Hair follicle dermal papilla cell (primary cell): ENCODE data around the gene ZNF646. TPM values are rescaled to one million over a fixed set of nuclear protein-coding genes. Genes with fewer than 3 reads are reported as not detected.

Experiments used
- total RNA-seq: library from RNA; depleted of rRNA; stranded (reverse); fragments of >200 nt; gene quantifications from 2 replicates; pipeline ENCODE4 v1.2.3, GENCODE V29; 2012

The ZNF646 gene
- total RNA-seq, result 19.6 and 20.4 TPM in 2 replicates

GRCh38 chr16:31073970-31074813, at the start of gene ZNF646, which contains the start of gene ZNF668:
ZNF646 (plus strand) TSS chr16:31074422; CDS start chr16:31076325, 1,903 bp downstream.
ZNF668 (minus strand) TSS chr16:31074240; CDS start chr16:31064459, 9,781 bp downstream.

GRCh38 chr16:31032736-31033708, 41.2 kb upstream of the ZNF646 start, which contains the start of gene STX4:
STX4 (plus strand) TSS chr16:31033558; CDS start chr16:31033806, 248 bp downstream.

GRCh38 chr16:31088459-31089183, 14.4 kb downstream of the ZNF646 start, which contains the start of gene PRSS53:
PRSS53 (minus strand) TSS chr16:31088943; CDS start chr16:31088809, 134 bp downstream.

GRCh38 chr16:31094424-31095120, 20.4 kb downstream of the ZNF646 start, which contains the start of gene VKORC1:
VKORC1 (minus strand) TSS chr16:31094797; CDS start chr16:31094729, 68 bp downstream.

GRCh38 chr16:31108035-31108793, 34.0 kb downstream of the ZNF646 start, which contains the start of gene BCKDK:
BCKDK (plus strand) TSS chr16:31108386; CDS start chr16:31109224, 838 bp downstream.

GRCh38 chr16:31117384-31118222, 43.4 kb downstream of the ZNF646 start, which contains the start of gene KAT8:
KAT8 (plus strand) TSS chr16:31117664; CDS start chr16:31117682, 18 bp downstream.

Other genes with a start within 250 kb of the ZNF646 start
- 37.0 and 41.7 TPM in 2 replicates for gene BCL7C, start 180.3 kb upstream of the ZNF646 start, total RNA-seq
- gene CTF1, start 177.8 kb upstream of the ZNF646 start, total RNA-seq, result 3.5 and 5.8 TPM in 2 replicates
- gene FBXL19, start 150.8 kb upstream of the ZNF646 start, total RNA-seq, result 18.6 and 19.5 TPM in 2 replicates
- 34.2 and 43.0 TPM in 2 replicates for gene ORAI3, start 125.4 kb upstream of the ZNF646 start, total RNA-seq
- 2.7 and 8.1 TPM in 2 replicates for gene SETD1A, start 116.7 kb upstream of the ZNF646 start, total RNA-seq
- gene HSD3B7, start 89.2 kb upstream of the ZNF646 start, total RNA-seq, result 52.1 and 60.4 TPM in 2 replicates
- 0.97 and 2.3 TPM in 2 replicates for gene STX1B, start 63.8 kb upstream of the ZNF646 start, total RNA-seq
- gene STX4, start 40.9 kb upstream of the ZNF646 start, total RNA-seq, result 17.4 and 22.0 TPM in 2 replicates
- 31.3 and 34.0 TPM in 2 replicates for gene ZNF668, start 182 bp upstream of the ZNF646 start, total RNA-seq
- gene PRSS53, start 14.5 kb downstream of the ZNF646 start, total RNA-seq, result 4.2 and 5.5 TPM in 2 replicates
- gene VKORC1, start 20.4 kb downstream of the ZNF646 start, total RNA-seq, result 105 and 137 TPM in 2 replicates
- gene BCKDK, start 34.0 kb downstream of the ZNF646 start, total RNA-seq, result 34.4 and 36.1 TPM in 2 replicates
- gene KAT8, start 43.2 kb downstream of the ZNF646 start, total RNA-seq, result 33.2 and 35.9 TPM in 2 replicates
- gene PRSS8, start 61.3 kb downstream of the ZNF646 start, total RNA-seq, result 0.16 TPM in 1 of 2 replicates, not detected in the other
- gene PRSS36, start 75.6 kb downstream of the ZNF646 start, total RNA-seq, result 2.1 TPM in 1 of 2 replicates, not detected in the other
- 49.4 and 53.2 TPM in 2 replicates for gene FUS, start 105.7 kb downstream of the ZNF646 start, total RNA-seq
- 29.9 and 39.4 TPM in 2 replicates for gene PYCARD, start 128.3 kb downstream of the ZNF646 start, total RNA-seq
- not detected in 2 replicates for gene TRIM72, start 139.7 kb downstream of the ZNF646 start, total RNA-seq
- not detected in 2 replicates for gene PYDC1, start 142.7 kb downstream of the ZNF646 start, total RNA-seq
- not detected in 2 replicates for gene ITGAM, start 185.6 kb downstream of the ZNF646 start, total RNA-seq